D721Med (cell line): Measurements from ENCODE around the gene CADM1.

Experiments used
- DNase-seq: peaks from one replicate; pipeline ENCODE4 v3.0.0; 2011; ENCODE audit warnings: low spot score; ENCODE audit not compliant: insufficient read length
- FAIRE-seq: peaks from 2 replicates; lab custom pipeline; 2011; peaks lifted over from hg19 to GRCh38; lab: Jason Lieb, UNC
- CTCF ChIP-seq: IDR thresholded peaks from 2 replicates; pipeline ENCODE4 v1.5.1; 2012; ENCODE audit warnings: mild to moderate bottlenecking, control low read depth; ENCODE audit not compliant: insufficient read depth; ENCODE audit errors: missing control alignments

The CADM1 gene

DNA sequence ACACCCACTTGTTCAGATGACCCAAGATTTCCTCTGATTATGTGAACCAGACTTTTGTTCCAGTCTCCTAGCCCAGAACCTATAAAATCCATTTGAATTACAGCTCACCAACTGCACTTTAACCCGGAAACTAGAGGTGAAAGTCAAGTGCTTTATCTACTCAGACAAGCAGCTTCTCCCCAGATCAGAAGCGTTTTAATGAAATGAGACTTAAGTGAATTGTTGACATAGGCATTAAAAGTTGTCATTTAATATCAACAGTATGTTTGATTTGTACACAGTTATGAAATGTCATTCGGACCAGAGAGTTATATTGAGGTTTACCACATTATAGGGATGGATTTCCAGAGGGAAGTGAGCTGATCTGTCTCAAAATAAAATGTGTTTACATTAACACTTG, 52.0 kb downstream of the CADM1 start:
- FAIRE-seq (peak; percentile 85), DNase-seq (no peak)
- no peak for TF ChIP-seq CTCF

DNA sequence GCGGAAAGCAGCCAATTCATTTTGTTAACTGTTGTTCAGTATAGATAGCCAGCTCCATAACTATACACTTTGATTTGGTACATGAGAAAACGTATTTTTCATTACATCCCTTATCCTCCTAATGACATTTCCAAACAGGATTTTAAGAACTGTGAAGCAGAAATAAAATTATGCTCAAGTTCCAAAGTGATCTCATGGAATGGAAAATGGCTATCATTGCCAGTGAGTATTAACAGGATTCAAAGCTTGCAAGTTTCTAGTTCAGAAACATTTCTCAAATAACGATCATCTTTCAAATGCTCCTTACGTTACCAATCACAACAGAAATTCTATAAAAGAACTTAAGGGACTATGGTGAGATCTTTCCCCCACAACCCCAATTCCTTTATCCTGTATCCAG, 53.7 kb downstream of the CADM1 start:
- TF ChIP-seq CTCF, result no peak
- DNase-seq, result no peak
- peak; percentile 35 for FAIRE-seq

GRCh38 chr11:115447273-115447864, 56.8 kb downstream of the CADM1 start:
- TF ChIP-seq CTCF, result no peak
- FAIRE-seq, result no peak

DNA sequence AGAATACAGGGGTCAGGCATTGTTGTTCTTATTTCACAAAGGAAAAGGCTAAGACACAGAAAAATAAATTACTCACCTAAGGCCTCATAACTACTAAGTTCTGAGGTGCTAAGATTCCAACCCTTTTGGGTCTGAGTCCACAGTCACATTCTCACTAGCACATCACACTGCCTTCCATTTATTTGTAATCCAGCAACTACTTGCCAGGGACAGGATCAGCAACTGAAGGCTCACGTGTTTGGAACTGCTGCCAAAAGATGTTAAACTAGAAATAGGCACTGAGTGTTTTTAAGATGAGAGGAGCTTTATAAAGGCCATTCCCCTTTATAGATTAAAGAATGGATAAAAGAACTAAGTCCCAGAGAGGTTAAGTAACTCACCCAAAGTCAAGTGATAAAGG, 58.0 kb downstream of the CADM1 start:
- DNase-seq (no peak), FAIRE-seq (no peak)
- no peak for TF ChIP-seq CTCF

More at GRCh38 chr11:115447273-115447864, 56.8 kb downstream of the CADM1 start:
- DNase-seq, result no peak

DNA sequence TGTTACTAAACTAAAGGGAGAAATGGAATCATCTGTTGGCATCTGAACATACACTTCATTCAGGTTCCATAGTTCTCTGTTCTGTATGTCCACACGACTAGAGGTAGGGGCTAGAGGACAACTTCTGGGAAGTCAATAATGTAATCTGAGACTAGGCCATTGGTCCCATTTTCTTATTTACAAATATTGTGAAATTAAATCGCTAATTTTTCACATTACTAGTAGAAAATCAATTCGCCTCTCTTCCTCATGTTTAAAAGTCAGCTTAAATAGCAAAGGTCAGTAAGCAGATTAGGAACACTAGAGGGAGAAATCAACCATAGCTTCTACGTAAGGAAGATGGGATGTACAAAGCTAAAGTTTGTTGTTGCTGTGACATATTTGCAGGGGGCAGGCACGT, 59.7 kb downstream of the CADM1 start:
- no peak for DNase-seq
- no peak for TF ChIP-seq CTCF
- peak; percentile 38 for FAIRE-seq

- no peak for TF ChIP-seq CTCF
- FAIRE-seq, result peak; percentile 69
- DNase-seq, result no peak
These were observed 64.2 kb downstream of the CADM1 start for GRCh38 chr11:115439969-115440540.

- DNase-seq (no peak), FAIRE-seq (no peak)
- no peak for TF ChIP-seq CTCF
These were observed 64.8 kb downstream of the CADM1 start for GRCh38 chr11:115439385-115439784.
